Adipocyte (in vitro differentiated cells): Measurements from ENCODE around the gene DOCK6.
A peak's percentile ranks its signal among the peaks of the same experiment; 100 is the strongest.

ENCODE experiments used
- DNase-seq: peaks from one replicate; pipeline ENCODE4 v3.0.0-alpha.2; 2015; ENCODE audit warnings: low read depth
- H3K27me3 ChIP-seq: replicated peaks from 2 replicates; pipeline ENCODE4 v1.7.0; 2013; ENCODE audit warnings: mild to moderate bottlenecking, low read length, moderate library complexity; ENCODE audit not compliant: control insufficient read depth, insufficient read depth
- H3K36me3 ChIP-seq: 2 replicates; pipeline ENCODE4 v1.7.0; 2013; ENCODE audit warnings: low read length, mild to moderate bottlenecking, moderate library complexity; ENCODE audit not compliant: control insufficient read depth, insufficient read depth, severe bottlenecking
- H3K4me1 ChIP-seq: 2 replicates; pipeline ENCODE4 v1.7.0; 2013; ENCODE audit warnings: mild to moderate bottlenecking, low read length, moderate library complexity; ENCODE audit not compliant: control insufficient read depth, insufficient read depth
- H3K4me3 ChIP-seq: 2 replicates; pipeline ENCODE4 v1.7.0; 2013; ENCODE audit warnings: mild to moderate bottlenecking, low read length, moderate library complexity
- H3K9ac ChIP-seq: 2 replicates; pipeline ENCODE4 v1.7.0; 2013; ENCODE audit warnings: mild to moderate bottlenecking, low read length, moderate library complexity
- H3K9me3 ChIP-seq: 2 replicates; pipeline ENCODE4 v1.7.0; 2013; ENCODE audit warnings: mild to moderate bottlenecking, low read length, moderate library complexity; ENCODE audit not compliant: control insufficient read depth

Gene DOCK6

GRCh38 chr19:11232555-11232954, 29.8 kb downstream of the DOCK6 start:
- Histone ChIP-seq H3K9ac (no peak overlapping the region), H3K4me1 (peaks cover 20% of the 10 kb centered on the region), H3K36me3 (peaks cover 12% of the 10 kb centered on the region), H3K27me3 (no peaks in the 10 kb centered on the region), H3K4me3 (no peak overlapping the region), H3K9me3 (no peaks in the 10 kb centered on the region)
- DNase-seq: no peak

GRCh38 chr19:11230621-11231386, 31.5 kb downstream of the DOCK6 start:
- no peaks in the 10 kb centered on the region for H3K9me3 ChIP-seq
- H3K4me1 ChIP-seq: peaks cover 21% of the 10 kb centered on the region
- no peak for DNase-seq
- peak overlapping the region; percentile 27 for H3K9ac ChIP-seq
- peaks cover 12% of the 10 kb centered on the region for H3K36me3 ChIP-seq
- H3K27me3 ChIP-seq: no peaks in the 10 kb centered on the region
- H3K4me3 ChIP-seq: no peak overlapping the region

- Histone ChIP-seq H3K27me3 (no peaks in the 10 kb centered on the region), H3K36me3 (peaks cover 13% of the 10 kb centered on the region), H3K4me1 (peaks cover 30% of the 10 kb centered on the region), H3K9ac (no peak overlapping the region), H3K9me3 (no peaks in the 10 kb centered on the region), H3K4me3 (no peak overlapping the region)
- DNase-seq: no peak
Measured at GRCh38 chr19:11227195-11227886, 35.0 kb downstream of the DOCK6 start.

- Histone ChIP-seq H3K27me3 (no peaks in the 10 kb centered on the region), H3K36me3 (peaks cover 14% of the 10 kb centered on the region), H3K9ac (no peak overlapping the region), H3K9me3 (peaks cover 2% of the 10 kb centered on the region), H3K4me3 (no peak overlapping the region), H3K4me1 (peaks cover 29% of the 10 kb centered on the region)
- DNase-seq: no peak
Measured at GRCh38 chr19:11226716-11227166, 35.6 kb downstream of the DOCK6 start.

GRCh38 chr19:11225815-11226214, 36.5 kb downstream of the DOCK6 start:
- Histone ChIP-seq H3K9ac (peak overlapping the region; percentile 16), H3K36me3 (peaks cover 23% of the 10 kb centered on the region), H3K27me3 (no peaks in the 10 kb centered on the region), H3K4me1 (peaks cover 23% of the 10 kb centered on the region), H3K9me3 (peaks cover 11% of the 10 kb centered on the region), H3K4me3 (no peak overlapping the region)
- no peak for DNase-seq

GRCh38 chr19:11225172-11225571, 37.2 kb downstream of the DOCK6 start:
- Histone ChIP-seq H3K27me3 (no peaks in the 10 kb centered on the region), H3K36me3 (peaks cover 25% of the 10 kb centered on the region), H3K4me1 (peaks cover 17% of the 10 kb centered on the region), H3K9ac (peak overlapping the region; percentile 16), H3K4me3 (no peak overlapping the region), H3K9me3 (peaks cover 15% of the 10 kb centered on the region)
- DNase-seq: no peak

GRCh38 chr19:11224429-11224828, 37.9 kb downstream of the DOCK6 start:
- Histone ChIP-seq H3K4me3 (no peak overlapping the region), H3K4me1 (peaks cover 17% of the 10 kb centered on the region), H3K9me3 (peaks cover 15% of the 10 kb centered on the region), H3K9ac (no peak overlapping the region), H3K27me3 (no peaks in the 10 kb centered on the region), H3K36me3 (peaks cover 27% of the 10 kb centered on the region)
- DNase-seq: no peak

GRCh38 chr19:11223200-11223599, 39.1 kb downstream of the DOCK6 start:
- peak overlapping the region; percentile 18 for H3K4me3 ChIP-seq
- H3K4me1 ChIP-seq: peaks cover 17% of the 10 kb centered on the region
- peaks cover 15% of the 10 kb centered on the region for H3K9me3 ChIP-seq
- DNase-seq: no peak
- H3K27me3 ChIP-seq: no peaks in the 10 kb centered on the region
- peak overlapping the region; percentile 35 for H3K9ac ChIP-seq
- peaks cover 27% of the 10 kb centered on the region for H3K36me3 ChIP-seq

GRCh38 chr19:11221082-11221598, 41.2 kb downstream of the DOCK6 start:
- no peaks in the 10 kb centered on the region for H3K27me3 ChIP-seq
- H3K9ac ChIP-seq: no peak overlapping the region
- H3K36me3 ChIP-seq: peaks cover 33% of the 10 kb centered on the region
- DNase-seq: no peak
- H3K9me3 ChIP-seq: peaks cover 15% of the 10 kb centered on the region
- H3K4me1 ChIP-seq: peaks cover 17% of the 10 kb centered on the region
- H3K4me3 ChIP-seq: no peak overlapping the region

GRCh38 chr19:11214387-11214786, 47.9 kb downstream of the DOCK6 start:
- Histone ChIP-seq H3K9me3 (no peaks in the 10 kb centered on the region), H3K27me3 (no peaks in the 10 kb centered on the region), H3K36me3 (peaks cover 48% of the 10 kb centered on the region), H3K4me1 (no peaks in the 10 kb centered on the region), H3K4me3 (no peak overlapping the region), H3K9ac (no peak overlapping the region)
- DNase-seq: no peak

GRCh38 chr19:11210656-11210928, 51.7 kb downstream of the DOCK6 start:
- DNase-seq: no peak
- Histone ChIP-seq H3K9ac (no peak overlapping the region), H3K4me1 (no peaks in the 10 kb centered on the region), H3K9me3 (no peaks in the 10 kb centered on the region), H3K36me3 (peaks cover 44% of the 10 kb centered on the region), H3K27me3 (no peaks in the 10 kb centered on the region), H3K4me3 (no peak overlapping the region)
